Measurements from ENCODE around the gene KSR1. TPM values are rescaled to one million over a fixed set of nuclear protein-coding genes. Genes with fewer than 3 reads are reported as not detected.

KSR1 gene
- total and polyA plus RNA-seq, 9 of the 15 experiments (the other 6 are each of a cell fraction or from before 2014, with no cell fraction given), result 1.4 to 51.7 (median 18.4) TPM

DNA sequence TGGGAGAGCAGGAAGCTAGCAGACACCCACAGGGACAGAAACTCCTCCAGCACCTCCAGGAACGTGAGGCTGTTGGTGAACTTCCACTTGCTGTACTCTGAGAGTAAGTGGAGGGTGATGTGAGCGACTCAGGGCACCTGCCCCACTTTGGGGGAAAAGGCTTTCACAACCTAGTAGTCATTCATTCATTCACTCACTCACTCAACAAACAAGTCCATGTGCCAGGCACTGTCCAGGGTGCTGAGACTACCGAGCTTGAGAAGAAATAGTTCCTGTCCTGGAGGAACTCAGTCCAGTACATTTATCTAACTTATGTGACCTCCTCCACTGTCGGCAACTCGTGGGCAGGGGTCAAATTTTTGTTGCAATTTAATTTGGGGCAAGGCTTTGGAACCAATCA, 201.4 kb downstream of the KSR1 start (continued):
- TF ChIP-seq NFIC (IDR thresholded peaks at IDR 0.05) (no peak), ZNF764 (CRISPR knock-in tag; IDR thresholded peaks at IDR 0.05; ENCODE audit: low read depth) (no peak), HDAC1 (IDR thresholded peaks at IDR 0.05) (peak in 1 of 2 experiments; percentile 64; a peak in 1 of 4 replicates), SPI1 (IDR thresholded peaks at IDR 0.05; ENCODE audit: borderline replicate concordance, low read depth, low read length) (no peak), MYNN (IDR thresholded peaks at IDR 0.05) (no peak), MYNN (CRISPR knock-in tag; IDR thresholded peaks at IDR 0.05) (no peak), ZNF24 (IDR thresholded peaks at IDR 0.05) (peak; percentile 97)
- TF ChIP-seq, protein P1, sequence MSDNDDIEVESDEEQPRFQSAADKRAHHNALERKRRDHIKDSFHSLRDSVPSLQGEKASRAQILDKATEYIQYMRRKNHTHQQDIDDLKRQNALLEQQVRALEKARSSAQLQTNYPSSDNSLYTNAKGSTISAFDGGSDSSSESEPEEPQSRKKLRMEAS (CRISPR knock-in tag; IDR thresholded peaks at IDR 0.05), result peak; percentile 20; the same call in 1 of the 2 replicates
- TF ChIP-seq, protein P2, sequence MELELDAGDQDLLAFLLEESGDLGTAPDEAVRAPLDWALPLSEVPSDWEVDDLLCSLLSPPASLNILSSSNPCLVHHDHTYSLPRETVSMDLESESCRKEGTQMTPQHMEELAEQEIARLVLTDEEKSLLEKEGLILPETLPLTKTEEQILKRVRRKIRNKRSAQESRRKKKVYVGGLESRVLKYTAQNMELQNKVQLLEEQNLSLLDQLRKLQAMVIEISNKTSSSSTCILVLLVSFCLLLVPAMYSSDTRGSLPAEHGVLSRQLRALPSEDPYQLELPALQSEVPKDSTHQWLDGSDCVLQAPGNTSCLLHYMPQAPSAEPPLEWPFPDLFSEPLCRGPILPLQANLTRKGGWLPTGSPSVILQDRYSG (tag; conservative IDR thresholded peaks at IDR 0.05; ENCODE audit: low read depth), result no peak
- TF ChIP-seq, protein P3, sequence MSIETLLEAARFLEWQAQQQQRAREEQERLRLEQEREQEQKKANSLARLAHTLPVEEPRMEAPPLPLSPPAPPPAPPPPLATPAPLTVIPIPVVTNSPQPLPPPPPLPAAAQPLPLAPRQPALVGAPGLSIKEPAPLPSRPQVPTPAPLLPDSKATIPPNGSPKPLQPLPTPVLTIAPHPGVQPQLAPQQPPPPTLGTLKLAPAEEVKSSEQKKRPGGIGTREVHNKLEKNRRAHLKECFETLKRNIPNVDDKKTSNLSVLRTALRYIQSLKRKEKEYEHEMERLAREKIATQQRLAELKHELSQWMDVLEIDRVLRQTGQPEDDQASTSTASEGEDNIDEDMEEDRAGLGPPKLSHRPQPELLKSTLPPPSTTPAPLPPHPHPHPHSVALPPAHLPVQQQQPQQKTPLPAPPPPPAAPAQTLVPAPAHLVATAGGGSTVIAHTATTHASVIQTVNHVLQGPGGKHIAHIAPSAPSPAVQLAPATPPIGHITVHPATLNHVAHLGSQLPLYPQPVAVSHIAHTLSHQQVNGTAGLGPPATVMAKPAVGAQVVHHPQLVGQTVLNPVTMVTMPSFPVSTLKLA (conservative IDR thresholded peaks at IDR 0.05), result peak; percentile 78 to 87; a peak in 3 of 4 replicates
